ENCODE results near the gene UBN2.
"Not testable (repeated sequence)": the region's sequence is repeated elsewhere in the genome, so short reads cannot be mapped to it uniquely, and the experiment has no call there.

DNA sequence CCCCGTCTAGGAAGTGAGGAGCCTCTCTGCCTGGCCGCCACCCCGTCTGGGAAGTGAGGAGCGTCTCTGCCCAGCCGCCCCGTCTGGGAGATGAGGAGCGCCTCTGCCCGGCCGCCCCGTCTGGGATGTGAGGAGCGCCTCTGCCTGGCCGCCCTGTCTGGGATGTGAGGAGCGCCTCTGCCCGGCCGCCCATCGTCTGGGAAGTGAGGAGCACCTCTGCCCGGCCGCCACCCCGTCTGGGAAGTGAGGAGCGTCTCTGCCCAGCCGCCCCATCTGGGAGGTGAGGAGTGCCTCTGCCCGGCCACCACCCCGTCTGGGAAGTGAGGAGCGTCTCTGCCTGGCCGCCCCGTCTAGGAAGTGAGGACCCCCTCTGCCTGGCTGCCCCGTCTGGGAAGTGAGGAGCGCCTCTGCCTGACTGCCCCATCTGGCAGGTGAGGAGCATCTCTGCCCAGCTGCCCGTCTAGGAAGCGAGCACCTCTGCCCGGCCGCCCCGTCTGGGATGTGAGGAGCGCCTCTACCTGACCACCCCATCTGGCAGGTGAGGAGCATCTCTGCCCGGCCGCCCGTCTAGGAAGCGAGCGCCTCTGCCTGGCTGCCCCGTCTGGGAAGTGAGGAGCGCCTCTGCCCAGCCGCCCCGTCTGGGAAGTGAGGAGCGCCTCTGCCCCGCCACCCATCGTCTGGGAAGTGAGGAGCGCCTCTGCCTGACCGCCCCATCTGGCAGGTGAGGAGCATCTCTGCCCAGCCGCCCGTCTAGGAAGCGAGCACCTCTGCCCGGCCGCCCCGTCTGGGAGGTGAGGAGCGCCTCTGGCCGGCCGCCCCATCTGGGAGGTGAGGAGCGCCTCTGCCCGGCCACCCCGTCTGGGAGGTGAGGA lies 5.5 kb upstream of the UBN2 start:
- TF ChIP-seq, protein P1, sequence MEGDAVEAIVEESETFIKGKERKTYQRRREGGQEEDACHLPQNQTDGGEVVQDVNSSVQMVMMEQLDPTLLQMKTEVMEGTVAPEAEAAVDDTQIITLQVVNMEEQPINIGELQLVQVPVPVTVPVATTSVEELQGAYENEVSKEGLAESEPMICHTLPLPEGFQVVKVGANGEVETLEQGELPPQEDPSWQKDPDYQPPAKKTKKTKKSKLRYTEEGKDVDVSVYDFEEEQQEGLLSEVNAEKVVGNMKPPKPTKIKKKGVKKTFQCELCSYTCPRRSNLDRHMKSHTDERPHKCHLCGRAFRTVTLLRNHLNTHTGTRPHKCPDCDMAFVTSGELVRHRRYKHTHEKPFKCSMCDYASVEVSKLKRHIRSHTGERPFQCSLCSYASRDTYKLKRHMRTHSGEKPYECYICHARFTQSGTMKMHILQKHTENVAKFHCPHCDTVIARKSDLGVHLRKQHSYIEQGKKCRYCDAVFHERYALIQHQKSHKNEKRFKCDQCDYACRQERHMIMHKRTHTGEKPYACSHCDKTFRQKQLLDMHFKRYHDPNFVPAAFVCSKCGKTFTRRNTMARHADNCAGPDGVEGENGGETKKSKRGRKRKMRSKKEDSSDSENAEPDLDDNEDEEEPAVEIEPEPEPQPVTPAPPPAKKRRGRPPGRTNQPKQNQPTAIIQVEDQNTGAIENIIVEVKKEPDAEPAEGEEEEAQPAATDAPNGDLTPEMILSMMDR (IDR thresholded peaks at IDR 0.05), result not testable (repeated sequence)
- not testable (repeated sequence) for TF ChIP-seq POLR2A (IDR thresholded peaks at IDR 0.05)

Measured in esophagus squamous epithelium (tissue), 4 donors.